IPS-NIHi7 (cell line): ENCODE data around the gene CCDC59.
"Not testable (repeated sequence)": the region's sequence is repeated elsewhere in the genome, so short reads cannot be mapped to it uniquely, and the experiment has no call there.

Experiments used
- DNase-seq: peaks from one replicate; pipeline ENCODE4 v3.0.0; 2012; ENCODE audit warnings: mixed read lengths; ENCODE audit errors: extremely low spot score

The CCDC59 gene, protein sequence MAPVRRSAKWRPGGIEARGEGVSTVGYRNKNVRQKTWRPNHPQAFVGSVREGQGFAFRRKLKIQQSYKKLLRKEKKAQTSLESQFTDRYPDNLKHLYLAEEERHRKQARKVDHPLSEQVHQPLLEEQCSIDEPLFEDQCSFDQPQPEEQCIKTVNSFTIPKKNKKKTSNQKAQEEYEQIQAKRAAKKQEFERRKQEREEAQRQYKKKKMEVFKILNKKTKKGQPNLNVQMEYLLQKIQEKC

DNA sequence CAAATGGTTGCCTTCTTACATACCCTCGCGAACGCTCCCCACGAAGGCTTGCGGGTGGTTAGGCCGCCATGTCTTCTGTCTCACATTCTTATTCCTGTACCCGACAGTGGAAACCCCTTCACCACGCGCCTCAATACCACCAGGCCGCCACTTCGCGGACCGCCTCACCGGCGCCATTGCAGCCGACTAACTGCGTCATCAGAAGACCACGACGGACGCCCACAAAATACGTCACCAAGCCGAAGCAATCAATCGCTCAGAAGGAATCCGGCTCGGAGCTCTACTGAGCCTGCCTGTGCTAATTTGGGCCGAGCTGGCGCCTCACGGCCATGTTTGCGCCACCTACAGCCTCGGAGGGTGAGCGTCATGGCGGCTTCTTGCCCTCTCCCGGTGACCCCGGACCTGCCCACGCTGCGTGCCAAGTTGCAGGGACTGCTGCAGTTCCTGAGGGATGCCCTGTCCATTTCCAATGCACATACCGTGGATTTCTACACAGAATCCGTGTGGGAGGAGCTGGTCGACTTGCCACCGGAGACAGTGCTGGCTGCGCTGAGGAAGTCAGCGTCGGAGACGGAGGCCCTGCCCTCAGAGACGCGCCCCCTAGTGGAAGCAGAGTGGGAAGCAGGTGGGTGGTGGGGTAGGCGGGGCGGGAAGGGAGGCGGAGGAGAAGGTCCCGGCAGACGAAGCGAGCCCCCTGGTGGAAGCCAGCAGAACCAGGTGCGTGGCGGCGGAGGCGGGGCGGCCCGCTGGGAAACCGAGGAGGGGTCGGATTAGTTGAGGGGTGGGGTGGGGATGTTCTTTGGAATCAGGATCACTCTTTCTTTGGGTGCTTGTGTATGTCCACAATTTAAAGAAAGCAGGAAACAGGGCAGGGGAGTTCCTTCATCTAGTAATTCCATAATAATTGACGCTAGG is at the start of gene CCDC59, which contains the start of gene METTL25:
Gene CCDC59, minus strand, starts transcription at position 188 of the 915 bp plus-strand sequence. Its CDS starts 11 bp downstream, at position 177.
Gene METTL25, plus strand, starts transcription at position 330 of the 915 bp plus-strand sequence. Its CDS starts 37 bp downstream, at position 367.
- peak; percentile 92 for DNase-seq

DNA sequence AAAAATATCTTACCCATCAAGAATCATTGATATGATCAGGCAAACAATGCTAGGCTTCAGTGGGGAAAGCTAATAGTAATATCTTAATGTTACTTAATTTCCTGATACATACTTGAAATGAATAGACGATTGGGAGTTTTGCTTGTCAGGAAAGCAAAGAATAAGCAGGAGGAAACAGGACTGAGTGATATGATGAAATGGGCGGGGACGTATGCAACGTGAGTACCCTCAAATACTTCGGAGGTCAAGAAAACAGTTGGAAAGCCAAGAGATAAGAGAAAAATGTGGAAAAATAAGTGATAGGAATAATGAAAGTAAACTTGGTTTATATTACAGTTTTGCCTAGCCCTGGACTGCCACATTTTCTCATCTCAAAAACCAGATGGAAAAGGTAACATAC is 49.3 kb upstream of the CCDC59 start:
- no peak for DNase-seq

- no peak for DNase-seq
Observed at GRCh38 chr12:82406651-82407050, 48.5 kb upstream of the CCDC59 start.

- DNase-seq, result no peak
Observed at GRCh38 chr12:82400819-82401218, 42.6 kb upstream of the CCDC59 start.

- DNase-seq, result no peak
Observed at GRCh38 chr12:82398879-82399278, 40.7 kb upstream of the CCDC59 start.

DNA sequence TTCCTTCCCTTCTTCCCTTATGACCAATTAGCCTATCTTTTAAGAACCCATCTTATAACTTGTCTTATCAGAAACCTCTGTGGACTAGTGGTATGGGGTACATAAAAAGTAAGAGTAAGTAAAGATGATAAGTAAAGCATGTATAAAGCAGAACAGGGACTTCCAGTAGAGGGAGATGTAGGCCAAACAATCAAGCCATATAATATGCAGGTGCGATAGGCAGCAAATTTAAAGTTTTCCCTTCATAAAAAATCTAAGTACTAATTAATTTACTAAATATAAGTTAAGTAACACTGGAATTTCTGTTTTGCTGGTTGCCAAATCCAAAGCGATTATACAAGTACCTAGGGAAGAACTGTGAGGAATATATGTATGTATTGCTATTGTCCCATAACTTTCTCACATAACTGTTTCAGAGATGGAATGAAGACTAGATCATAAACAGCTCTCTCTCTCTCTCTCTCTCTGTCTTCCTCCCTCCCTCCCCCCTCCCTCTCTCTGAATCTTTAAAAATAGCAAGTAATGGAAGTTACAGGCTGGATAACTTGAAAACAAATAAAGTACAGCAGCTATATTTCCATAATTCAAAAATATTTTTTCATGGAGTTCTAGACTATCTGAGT is 25.9 kb upstream of the CCDC59 start:
- DNase-seq, result peak; percentile 9

- DNase-seq, result no peak
Observed at GRCh38 chr12:82378997-82379396, 20.8 kb upstream of the CCDC59 start.

- no peak for DNase-seq
Observed at GRCh38 chr12:82375201-82375600, 17.0 kb upstream of the CCDC59 start.

DNA sequence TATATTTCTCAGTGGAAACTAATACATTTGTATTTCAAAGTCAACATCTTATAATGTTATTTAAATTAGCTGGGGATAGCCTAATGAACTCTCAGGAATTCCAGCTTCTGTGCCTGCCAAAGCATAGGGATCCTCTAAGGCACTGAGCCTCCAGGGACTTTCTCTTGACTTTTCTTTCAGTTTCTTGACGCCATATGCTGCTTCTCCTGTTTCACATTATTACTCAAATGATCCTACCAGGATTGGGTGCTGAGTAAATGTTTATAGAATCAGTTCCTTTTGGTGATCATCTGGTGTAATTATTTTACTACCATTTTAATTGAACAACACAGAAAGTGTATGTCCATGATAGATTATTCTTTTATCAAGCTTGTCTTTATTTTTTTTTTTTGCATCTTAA is 8.0 kb upstream of the CCDC59 start:
- no peak for DNase-seq

DNA sequence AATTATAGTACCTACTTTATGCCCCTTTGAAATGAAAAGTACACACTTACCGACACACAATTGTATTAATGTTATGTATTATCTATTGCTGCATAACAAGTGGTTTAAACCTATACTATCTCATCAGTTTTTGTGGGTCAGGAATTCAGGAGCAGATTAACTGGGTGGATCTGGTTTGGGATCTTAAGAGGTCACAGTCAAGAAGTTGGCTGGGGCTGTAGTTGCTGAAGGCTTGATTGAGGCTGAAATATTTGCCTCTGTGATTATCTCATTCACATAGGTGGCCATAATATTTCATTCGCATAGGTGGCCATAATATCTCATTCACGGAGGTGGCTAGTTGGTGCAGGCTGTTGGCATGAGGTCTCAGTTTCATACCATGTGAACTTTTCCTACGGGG is 5.8 kb upstream of the CCDC59 start:
- DNase-seq, result no peak

DNA sequence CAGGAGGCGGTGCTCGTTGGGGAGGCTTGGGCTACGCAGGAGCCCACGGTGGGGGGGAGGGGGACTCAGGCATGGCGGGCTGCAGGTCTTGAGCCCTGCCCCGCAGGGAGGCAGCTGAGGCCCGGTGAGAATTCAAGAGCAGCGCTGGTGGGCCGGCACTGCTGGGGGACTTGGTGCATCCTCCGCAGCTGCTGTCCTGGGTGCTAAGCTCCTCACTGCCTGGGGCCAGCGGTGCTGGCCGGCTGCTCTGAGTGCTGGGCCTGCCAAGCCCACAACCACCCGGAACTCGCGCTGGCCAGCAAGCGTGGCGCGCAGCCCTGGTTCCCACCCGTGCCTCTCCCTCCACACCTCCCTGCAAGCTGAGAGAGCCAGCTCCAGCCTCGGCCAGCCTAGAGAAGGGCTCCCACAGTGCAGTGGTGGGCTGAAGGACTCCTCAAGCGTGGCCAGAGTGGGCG is 3.3 kb upstream of the CCDC59 start:
- no peak for DNase-seq

- not testable (repeated sequence) for DNase-seq
Observed at GRCh38 chr12:82360834-82361233, 2.6 kb upstream of the CCDC59 start.

- DNase-seq, result peak; percentile 23
Observed at GRCh38 chr12:82359115-82359478, 910 bp upstream of the CCDC59 start.

DNA sequence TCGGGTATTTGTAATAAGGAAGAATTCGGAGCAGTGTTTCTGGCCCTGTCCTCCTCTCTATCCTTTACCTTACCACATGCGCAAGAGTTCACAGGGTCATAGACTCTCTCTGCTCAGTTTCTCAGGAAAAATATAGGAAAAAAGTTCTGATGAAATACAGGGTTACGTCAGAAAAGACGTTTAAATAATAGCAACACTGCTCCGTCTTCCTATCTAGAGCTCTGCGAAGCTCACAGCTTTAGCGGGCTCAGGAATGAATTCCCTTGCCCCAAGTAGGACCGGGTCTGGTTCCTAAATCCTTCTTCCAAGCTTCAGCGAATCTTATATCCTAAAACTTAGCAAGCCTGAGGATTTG is 365 bp downstream of the CCDC59 start:
- DNase-seq, result no peak

- DNase-seq, result no peak
Observed at GRCh38 chr12:82357340-82357739, 847 bp downstream of the CCDC59 start.

DNA sequence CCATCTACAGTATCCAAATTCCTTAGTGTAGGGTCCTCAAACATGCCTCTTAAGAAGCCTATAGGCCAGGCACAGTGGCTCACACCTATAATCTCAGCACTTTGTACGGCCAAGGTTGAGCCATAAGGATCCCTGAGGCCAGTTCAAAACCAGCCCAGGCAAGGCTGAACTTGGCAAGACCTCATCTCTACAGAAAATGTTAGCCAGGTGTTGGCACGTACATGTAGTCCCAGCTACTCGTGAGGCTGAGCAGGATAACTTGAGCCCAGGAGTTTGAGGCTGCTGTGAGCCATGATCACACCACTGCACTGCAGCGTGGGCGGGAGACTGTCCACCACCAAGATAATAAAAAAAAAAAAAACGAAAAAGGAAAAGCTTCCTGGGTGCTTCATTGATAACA is 6.8 kb downstream of the CCDC59 start:
- DNase-seq, result no peak

DNA sequence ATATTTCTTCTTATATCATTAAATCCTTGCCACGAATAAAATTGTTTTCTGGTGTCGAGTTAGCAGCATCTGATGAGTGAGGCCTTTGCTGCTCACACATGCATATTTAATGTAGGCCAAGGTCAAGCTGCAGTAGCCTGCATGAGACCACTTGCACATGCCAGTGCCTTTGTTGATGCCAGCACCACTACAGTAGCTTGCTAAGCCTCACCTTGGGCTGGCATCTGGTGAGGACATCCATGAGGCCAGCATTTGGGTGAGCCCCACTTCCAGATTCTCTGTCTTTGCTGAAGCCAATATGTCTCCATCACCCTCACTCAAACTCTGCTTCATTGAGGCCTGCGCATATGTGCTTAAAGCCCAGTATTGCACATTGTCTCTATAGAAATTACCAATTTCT is 8.0 kb downstream of the CCDC59 start:
- DNase-seq, result no peak

DNA sequence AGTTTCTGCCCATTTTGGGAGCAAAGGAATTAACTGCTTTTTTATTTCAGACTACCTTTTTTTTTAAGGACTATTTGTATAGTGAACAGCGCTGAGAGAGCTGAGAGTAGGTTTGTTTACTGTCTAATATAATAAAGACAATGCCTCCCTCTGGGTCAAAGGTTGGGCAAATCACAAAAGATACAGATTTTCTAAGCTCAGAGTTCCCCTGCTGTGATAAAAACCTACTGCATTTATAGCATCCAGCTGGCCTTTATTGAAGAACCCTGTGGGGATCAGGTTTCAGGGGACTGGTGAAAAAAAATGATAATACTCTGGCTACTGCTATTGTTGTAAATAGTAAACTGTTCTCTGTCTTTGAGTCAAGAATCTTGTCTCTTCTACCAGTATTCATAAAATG is 28.7 kb downstream of the CCDC59 start:
- DNase-seq, result no peak

GRCh38 chr12:82327861-82328260 is 30.3 kb downstream of the CCDC59 start:
- no peak for DNase-seq

- no peak for DNase-seq
Observed at GRCh38 chr12:82326905-82327503, 31.2 kb downstream of the CCDC59 start.

DNA sequence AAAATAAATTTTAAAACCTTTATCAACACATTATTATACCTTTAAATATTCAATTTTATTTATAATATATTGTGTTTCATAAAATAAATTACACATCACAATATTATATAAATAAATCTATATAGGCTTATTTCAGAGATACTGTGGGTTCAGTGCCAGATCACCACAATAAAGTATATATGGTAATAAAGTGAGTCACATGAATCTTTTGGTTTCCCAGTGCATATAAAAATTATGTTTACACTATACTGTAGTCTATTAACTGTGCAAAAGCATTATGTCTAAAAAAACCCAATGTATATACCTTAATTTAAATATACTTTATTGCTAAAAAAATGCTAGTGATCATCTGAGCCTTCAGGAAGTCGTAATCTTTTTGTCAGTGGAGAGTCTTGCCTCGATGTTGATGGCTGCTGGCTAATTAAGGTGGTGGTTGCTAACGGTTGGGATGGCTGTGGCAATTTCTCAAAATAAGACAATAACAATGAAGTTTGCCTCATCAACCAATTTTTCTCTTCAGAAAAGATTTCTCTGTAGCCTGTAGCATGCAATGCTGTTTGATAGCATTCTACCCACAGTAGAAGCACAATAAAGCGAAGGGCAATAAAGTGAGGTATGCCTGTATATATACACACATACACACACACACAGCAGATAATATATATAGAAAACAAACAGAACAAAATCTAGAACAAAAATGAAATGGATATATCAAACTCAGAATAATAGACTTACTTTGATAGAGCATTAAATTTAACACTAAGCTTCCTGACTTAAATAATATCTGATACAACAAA is 32.4 kb downstream of the CCDC59 start:
- no peak for DNase-seq
